Activated CD4-positive, alpha-beta T cell treated with anti-CD3 and anti-CD28 coated beads for 36 hours (primary cell): Measurements from ENCODE around the gene APOBEC3F. TPM values are rescaled to one million over a fixed set of nuclear protein-coding genes. Genes with fewer than 3 reads are reported as not detected.
A peak's percentile ranks its signal among the peaks of the same experiment; 100 is the strongest.
"Not testable (repeated sequence)": the region's sequence is repeated elsewhere in the genome, so short reads cannot be mapped to it uniquely, and the experiment has no call there.

Experiments
- ATAC-seq: fragments of 200-7000 bp; cut with Tn5 transposase; one replicate; pipeline ENCODE4 v1.10.0; 2021; ENCODE audit warnings: mild to moderate bottlenecking, moderate library complexity
- CTCF ChIA-PET: fragments of 350-600 bp; sonication (Branson Sonifier 250); formaldehyde crosslinking; loops from one replicate; lab custom pipeline; 2021; ENCODE audit warnings: antibody characterized with exemption; lab: Charles Lee
- POLR2A ChIA-PET: fragments of 350-600 bp; sonication (Branson Sonifier 250); formaldehyde crosslinking; loops from one replicate; lab custom pipeline; 2021; ENCODE audit warnings: antibody characterized with exemption, inconsistent platforms; lab: Charles Lee
- DNase-seq: peaks from one replicate; pipeline ENCODE4 v3.0.0-alpha.2; 2020
- H3K27ac Mint-ChIP-seq: one replicate; pipeline ENCODE4 v1.8.0; 2021; ENCODE audit warnings: mixed read lengths
- H3K27me3 Mint-ChIP-seq: one replicate; pipeline ENCODE4 v1.8.0; 2021; ENCODE audit warnings: mixed read lengths
- H3K36me3 Mint-ChIP-seq: one replicate; pipeline ENCODE4 v1.8.0; 2021; ENCODE audit warnings: low read depth, mixed read lengths
- H3K4me1 Mint-ChIP-seq: one replicate; pipeline ENCODE4 v1.8.0; 2021; ENCODE audit warnings: mixed read lengths
- H3K4me3 Mint-ChIP-seq: one replicate; pipeline ENCODE4 v1.8.0; 2021; ENCODE audit warnings: mild to moderate bottlenecking, moderate library complexity, mixed read lengths
- H3K9me3 Mint-ChIP-seq: one replicate; pipeline ENCODE4 v1.8.0; 2021; ENCODE audit warnings: low read depth, mixed read lengths
- intact Hi-C, 2 experiments: fragments of 100-400 bp; cut with DNase I in 1 of 2; cut with micrococcal nuclease in 1 of 2; formaldehyde crosslinking; loops; one replicate each; pipeline versions ENCODE4 v1.14.2 to v1.15.1; 2022 to 2024; cut with DNase I, micrococcal nuclease
- total RNA-seq, 2 experiments: library from RNA; stranded (reverse); gene quantifications; one replicate each; pipeline ENCODE4 v1.2.3, GENCODE V29; 2021

APOBEC3F gene
- total RNA-seq, 2 experiments from 2014 or later, result 19.0 to 24.5 TPM

- H3K9me3 Mint-ChIP-seq, result no peaks in the 10 kb centered on the region
- no peak for DNase-seq
- H3K4me3 Mint-ChIP-seq, result no peak overlapping the region
- CTCF ChIA-PET, result no interaction called here
- H3K27me3 Mint-ChIP-seq, result no peaks in the 10 kb centered on the region
- peak; percentile 24 for ATAC-seq
- intact Hi-C loops, result no loop called here
- POLR2A ChIA-PET, result no interaction called here
- peaks cover 14% of the 10 kb centered on the region for H3K36me3 Mint-ChIP-seq
- peak overlapping the region; percentile 82 for H3K27ac Mint-ChIP-seq
- H3K4me1 Mint-ChIP-seq, result peaks cover 42% of the 10 kb centered on the region
Measured at GRCh38 chr22:39028281-39028680, 12.4 kb upstream of the APOBEC3F start.

GRCh38 chr22:39029227-39029626 is 11.4 kb upstream of the APOBEC3F start:
- Mint-ChIP-seq H3K9me3 (no peaks in the 10 kb centered on the region), H3K4me3 (no peak overlapping the region), H3K27ac (no peak overlapping the region), H3K27me3 (no peaks in the 10 kb centered on the region), H3K36me3 (peaks cover 8% of the 10 kb centered on the region), H3K4me1 (peaks cover 32% of the 10 kb centered on the region)
- no peak for ATAC-seq
- no peak for DNase-seq
- CTCF ChIA-PET, result interaction anchor here (0.6 kb wide), 1 partner anchor 37 kb away, joined by 4 read pairs; no protein-coding TSS in a partner anchor
- intact Hi-C loops, result no loop called here
- POLR2A ChIA-PET, result interaction anchor here (0.6 kb wide), 1 partner anchor 293 kb away, joined by 3 read pairs; no protein-coding TSS in a partner anchor

- POLR2A ChIA-PET, result no interaction called here
Measured at GRCh38 chr22:39030705-39031104, 10.0 kb upstream of the APOBEC3F start.

GRCh38 chr22:39031434-39032295 is 9.0 kb upstream of the APOBEC3F start:
- H3K4me3 Mint-ChIP-seq, H3K36me3 Mint-ChIP-seq, H3K27me3 Mint-ChIP-seq, H3K27ac Mint-ChIP-seq, DNase-seq, H3K9me3 Mint-ChIP-seq, intact Hi-C loops, ATAC-seq, CTCF ChIA-PET, POLR2A ChIA-PET: not testable (repeated sequence)
- peaks cover 13% of the 10 kb centered on the region for H3K4me1 Mint-ChIP-seq

More at GRCh38 chr22:39030705-39031104, 10.0 kb upstream of the APOBEC3F start:
- peaks cover 4% of the 10 kb centered on the region for H3K36me3 Mint-ChIP-seq
- ATAC-seq, result no peak
- no peaks in the 10 kb centered on the region for H3K27me3 Mint-ChIP-seq
- no peaks in the 10 kb centered on the region for H3K9me3 Mint-ChIP-seq
- peaks cover 19% of the 10 kb centered on the region for H3K4me1 Mint-ChIP-seq
- no peak overlapping the region for H3K27ac Mint-ChIP-seq
- intact Hi-C loops, result no loop called here
- no peak overlapping the region for H3K4me3 Mint-ChIP-seq
- CTCF ChIA-PET, result no interaction called here
- DNase-seq, result no peak

- POLR2A ChIA-PET, result not testable (repeated sequence)
- H3K27ac Mint-ChIP-seq, result peak overlapping the region; percentile 5
Measured at GRCh38 chr22:39037071-39037470, 3.6 kb upstream of the APOBEC3F start.

GRCh38 chr22:39039306-39040126 is 1.1 kb upstream of the APOBEC3F start:
- POLR2A ChIA-PET, result interaction anchor here (0.7 kb wide), 1 partner anchor 82 kb away, joined by 3 read pairs; no protein-coding TSS in a partner anchor
- ATAC-seq, result no peak

More at GRCh38 chr22:39037071-39037470, 3.6 kb upstream of the APOBEC3F start:
- intact Hi-C loops, ATAC-seq, H3K9me3 Mint-ChIP-seq, CTCF ChIA-PET, H3K36me3 Mint-ChIP-seq, H3K4me3 Mint-ChIP-seq, DNase-seq, H3K27me3 Mint-ChIP-seq: not testable (repeated sequence)
- H3K4me1 Mint-ChIP-seq, result peaks cover 19% of the 10 kb centered on the region

GRCh38 chr22:39040155-39040537 is 518 bp upstream of the APOBEC3F start:
- H3K9me3 Mint-ChIP-seq, H3K27me3 Mint-ChIP-seq, DNase-seq, ATAC-seq: not testable (repeated sequence)
- Mint-ChIP-seq H3K4me1 (peaks cover 22% of the 10 kb centered on the region), H3K36me3 (peaks cover 12% of the 10 kb centered on the region), H3K27ac (peak overlapping the region; percentile 62), H3K4me3 (peak overlapping the region; percentile 49)
- ChIA-PET POLR2A (interaction anchor here (0.7 kb wide), 1 partner anchor 82 kb away, joined by 3 read pairs; no protein-coding TSS in a partner anchor), CTCF (interaction anchor here (0.8 kb wide), 1 partner anchor 82 kb away, joined by 4 read pairs; no protein-coding TSS in a partner anchor)
- intact Hi-C loops, result loop anchor here in 1 of 2 experiments (2.0 to 5.0 kb wide), 2 partner anchors 19 to 37 kb away; partner anchors contain the start of genes APOBEC3D and APOBEC3G

More at GRCh38 chr22:39039306-39040126, 1.1 kb upstream of the APOBEC3F start:
- peaks cover 22% of the 10 kb centered on the region for H3K4me1 Mint-ChIP-seq
- H3K27me3 Mint-ChIP-seq, result no peaks in the 10 kb centered on the region
- CTCF ChIA-PET, result interaction anchor here (0.8 kb wide), 1 partner anchor 82 kb away, joined by 4 read pairs; no protein-coding TSS in a partner anchor
- H3K27ac Mint-ChIP-seq, result peak overlapping the region; percentile 62
- intact Hi-C loops, result loop anchor here in 1 of 2 experiments (2.0 to 5.0 kb wide), 2 partner anchors 19 to 38 kb away; partner anchors contain the start of genes APOBEC3D and APOBEC3G
- DNase-seq, result no peak
- H3K36me3 Mint-ChIP-seq, result peaks cover 8% of the 10 kb centered on the region
- peak overlapping the region; percentile 49 for H3K4me3 Mint-ChIP-seq
- H3K9me3 Mint-ChIP-seq, result no peaks in the 10 kb centered on the region

- POLR2A ChIA-PET, result no interaction called here
- peaks cover 12% of the 10 kb centered on the region for H3K36me3 Mint-ChIP-seq
- H3K4me3 Mint-ChIP-seq, result peak overlapping the region; percentile 86
- CTCF ChIA-PET, result interaction anchor here (0.6 to 0.7 kb wide), 2 partner anchors 97 to 129 kb away, joined by 3 to 4 read pairs; no protein-coding TSS in a partner anchor
- H3K27me3 Mint-ChIP-seq, result no peaks in the 10 kb centered on the region
- no peak for DNase-seq
- H3K9me3 Mint-ChIP-seq, result no peaks in the 10 kb centered on the region
- peak overlapping the region; percentile 65 for H3K27ac Mint-ChIP-seq
- intact Hi-C loops, result loop anchor here in 1 of 2 experiments (2.0 to 5.0 kb wide), 2 partner anchors 21 to 35 kb away; partner anchors contain the start of genes APOBEC3D and APOBEC3G
- ATAC-seq, result no peak
- peaks cover 20% of the 10 kb centered on the region for H3K4me1 Mint-ChIP-seq
Measured at GRCh38 chr22:39041908-39042307, 1.2 kb downstream of the APOBEC3F start.

- H3K27ac Mint-ChIP-seq, POLR2A ChIA-PET, H3K4me3 Mint-ChIP-seq, H3K9me3 Mint-ChIP-seq, CTCF ChIA-PET, DNase-seq, ATAC-seq, H3K27me3 Mint-ChIP-seq: not testable (repeated sequence)
- Mint-ChIP-seq H3K36me3 (peaks cover 12% of the 10 kb centered on the region), H3K4me1 (peaks cover 16% of the 10 kb centered on the region)
- intact Hi-C loops, result loop anchor here in 1 of 2 experiments (5.0 kb wide), 1 partner anchor 34 kb away; the partner anchor contains the start of gene APOBEC3G
Measured at GRCh38 chr22:39043063-39043462, 2.4 kb downstream of the APOBEC3F start.

GRCh38 chr22:39045136-39045535 is 4.5 kb downstream of the APOBEC3F start:
- H3K27me3 Mint-ChIP-seq, intact Hi-C loops, H3K27ac Mint-ChIP-seq, CTCF ChIA-PET, ATAC-seq, POLR2A ChIA-PET, H3K4me3 Mint-ChIP-seq, DNase-seq, H3K9me3 Mint-ChIP-seq: not testable (repeated sequence)
- peaks cover 13% of the 10 kb centered on the region for H3K4me1 Mint-ChIP-seq
- H3K36me3 Mint-ChIP-seq, result peaks cover 12% of the 10 kb centered on the region
